ENCODE results near the gene CNOT11.
"Not testable (repeated sequence)": the region's sequence is repeated elsewhere in the genome, so short reads cannot be mapped to it uniquely, and the experiment has no call there.

Gene CNOT11

DNA sequence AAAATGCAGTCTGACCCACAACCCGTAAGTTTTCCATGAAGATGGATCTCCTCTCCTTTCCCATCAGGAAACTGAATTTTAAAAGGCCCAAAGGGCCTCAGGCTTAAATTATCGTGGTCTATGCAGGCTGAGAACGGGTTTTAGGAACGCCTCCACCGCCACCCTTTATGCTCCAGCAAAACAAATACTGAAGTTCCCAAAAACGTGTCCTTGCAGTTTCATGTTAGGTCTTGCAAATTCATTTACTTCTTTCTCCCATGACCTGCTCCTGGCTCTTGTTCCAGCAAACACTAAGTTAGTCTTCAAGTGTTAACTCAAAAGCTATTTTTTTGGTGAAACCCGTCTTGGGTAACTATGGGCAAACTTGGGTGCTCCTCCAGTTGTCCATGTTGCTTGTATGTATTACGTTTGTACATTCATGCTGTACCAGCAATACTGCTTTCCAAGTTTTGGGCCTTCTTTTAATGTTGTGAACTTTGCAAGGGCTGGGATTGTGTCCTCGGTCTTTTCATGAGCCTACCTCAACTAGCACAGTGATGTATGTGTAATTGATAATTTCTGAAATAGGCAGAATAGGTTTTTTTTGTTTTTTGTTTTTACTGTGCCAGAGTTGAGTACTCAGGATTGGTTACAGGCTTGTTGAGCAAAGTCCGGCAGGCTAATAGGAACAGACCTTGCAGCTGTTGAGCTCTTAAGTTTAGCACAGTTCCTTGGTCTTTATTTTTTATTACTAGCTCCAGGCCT lies 57.6 kb downstream of the CNOT11 start:
- no peak for DNase-seq (ENCODE audit: low read depth)
- H3K4me3 ChIP-seq (ENCODE audit: low read depth, low read length): no peak overlapping the region
- TF ChIP-seq, protein P1, sequence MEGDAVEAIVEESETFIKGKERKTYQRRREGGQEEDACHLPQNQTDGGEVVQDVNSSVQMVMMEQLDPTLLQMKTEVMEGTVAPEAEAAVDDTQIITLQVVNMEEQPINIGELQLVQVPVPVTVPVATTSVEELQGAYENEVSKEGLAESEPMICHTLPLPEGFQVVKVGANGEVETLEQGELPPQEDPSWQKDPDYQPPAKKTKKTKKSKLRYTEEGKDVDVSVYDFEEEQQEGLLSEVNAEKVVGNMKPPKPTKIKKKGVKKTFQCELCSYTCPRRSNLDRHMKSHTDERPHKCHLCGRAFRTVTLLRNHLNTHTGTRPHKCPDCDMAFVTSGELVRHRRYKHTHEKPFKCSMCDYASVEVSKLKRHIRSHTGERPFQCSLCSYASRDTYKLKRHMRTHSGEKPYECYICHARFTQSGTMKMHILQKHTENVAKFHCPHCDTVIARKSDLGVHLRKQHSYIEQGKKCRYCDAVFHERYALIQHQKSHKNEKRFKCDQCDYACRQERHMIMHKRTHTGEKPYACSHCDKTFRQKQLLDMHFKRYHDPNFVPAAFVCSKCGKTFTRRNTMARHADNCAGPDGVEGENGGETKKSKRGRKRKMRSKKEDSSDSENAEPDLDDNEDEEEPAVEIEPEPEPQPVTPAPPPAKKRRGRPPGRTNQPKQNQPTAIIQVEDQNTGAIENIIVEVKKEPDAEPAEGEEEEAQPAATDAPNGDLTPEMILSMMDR (IDR thresholded peaks at IDR 0.05; ENCODE audit: control insufficient read depth, extremely low read depth, insufficient read depth): no peak

DNA sequence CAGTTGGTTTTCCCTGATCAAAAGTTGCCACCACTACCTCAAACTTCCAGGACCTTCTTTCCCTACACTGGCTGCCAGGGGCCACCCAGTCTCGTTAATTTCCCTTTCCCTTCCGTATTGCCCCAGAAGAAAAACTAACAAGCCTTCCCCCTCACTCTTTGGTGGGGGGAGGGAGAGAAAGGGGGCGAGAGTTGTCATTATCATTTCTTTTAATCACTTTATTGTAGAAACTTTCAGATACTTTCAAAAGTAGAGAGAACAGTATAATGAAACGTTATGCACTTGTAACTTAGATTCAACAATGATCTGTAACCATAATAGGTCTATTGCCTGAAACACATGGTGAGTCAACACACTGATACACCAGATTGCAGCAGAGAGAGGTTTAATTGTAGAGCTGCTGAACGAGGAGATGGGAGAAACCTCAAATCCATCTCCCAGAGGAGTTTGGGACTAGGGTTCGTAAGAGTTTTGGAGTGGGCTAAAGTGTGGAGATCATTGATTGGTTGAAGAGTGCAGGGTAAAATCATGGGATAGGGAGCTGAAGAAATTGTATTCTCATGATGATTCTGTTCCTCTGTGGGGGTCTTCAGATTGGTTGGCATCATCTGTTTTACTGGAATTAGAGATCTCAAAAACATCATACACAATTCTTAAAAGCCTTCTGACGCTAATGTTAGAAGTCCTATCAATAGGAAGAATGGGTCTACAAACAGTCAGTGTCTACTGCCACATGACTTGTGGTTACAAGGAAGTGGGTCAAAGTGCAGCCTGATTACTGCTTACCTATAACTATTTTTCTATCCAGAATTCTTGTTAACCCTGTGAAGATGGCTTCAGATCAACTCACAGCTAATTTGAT lies 58.4 kb downstream of the CNOT11 start:
- DNase-seq (ENCODE audit: low read depth): no peak
- H3K4me3 ChIP-seq (ENCODE audit: low read depth, low read length): no peak overlapping the region
- TF ChIP-seq, protein P1 (IDR thresholded peaks at IDR 0.05; ENCODE audit: control insufficient read depth, extremely low read depth, insufficient read depth): no peak

DNA sequence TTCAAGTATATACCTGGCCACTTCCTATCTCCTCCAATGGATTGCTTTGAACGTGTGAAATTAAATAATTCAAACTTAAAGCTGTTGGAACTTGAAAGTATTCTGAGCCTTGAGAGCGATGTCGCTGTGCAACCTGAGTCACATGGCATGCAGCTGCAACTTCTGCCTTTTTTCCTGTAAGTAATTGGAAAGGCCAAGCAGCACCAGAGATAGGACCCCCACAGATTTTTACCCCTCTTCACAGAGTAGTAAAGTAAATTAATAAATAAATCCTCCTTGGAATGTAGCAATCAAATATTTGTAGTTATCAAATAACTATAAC lies 59.0 kb downstream of the CNOT11 start:
- no peak overlapping the region for H3K4me3 ChIP-seq (ENCODE audit: low read depth, low read length)
- DNase-seq (ENCODE audit: low read depth): no peak
- TF ChIP-seq, protein P1 (IDR thresholded peaks at IDR 0.05; ENCODE audit: control insufficient read depth, extremely low read depth, insufficient read depth): no peak

DNA sequence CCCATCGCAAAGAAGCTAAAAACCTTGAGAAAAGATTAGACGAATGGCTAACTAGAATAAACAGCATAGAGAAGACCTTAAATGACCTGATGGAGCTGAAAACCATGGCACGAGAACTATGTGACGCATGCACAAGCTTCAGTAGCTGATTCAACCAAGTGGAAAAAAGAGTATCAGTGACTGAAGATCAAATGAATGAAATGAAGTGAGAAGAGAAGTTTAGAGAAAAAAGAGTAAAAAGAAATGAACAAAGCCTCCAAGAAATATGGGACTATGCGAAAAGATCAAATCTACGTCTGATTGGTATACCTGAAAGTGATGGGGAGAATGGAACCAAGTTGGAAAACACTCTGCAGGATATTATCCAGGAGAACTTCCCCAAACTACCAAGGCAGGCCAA lies 63.9 kb downstream of the CNOT11 start:
- H3K4me3 ChIP-seq (ENCODE audit: low read depth, low read length); DNase-seq (ENCODE audit: low read depth): not testable (repeated sequence)
